HG02840 (cell line): ENCODE data around the gene SELENON.
A peak's percentile ranks its signal among the peaks of the same experiment; 100 is the strongest.

Experiments used
- ATAC-seq: cut with Tn5 transposase; IDR thresholded peaks from one replicate; pipeline ENCODE4 v1.9.1; 2021; ENCODE audit warnings: mild to moderate bottlenecking, moderate library complexity, moderate number of reproducible peaks; ENCODE audit not compliant: unreplicated experiment, low FRiP score

Gene SELENON

GRCh38 chr1:25808481-25809244, 8.7 kb downstream of the SELENON start:
- ATAC-seq = no peak

- no peak for ATAC-seq
Measured at GRCh38 chr1:25809283-25809926, 9.4 kb downstream of the SELENON start.

GRCh38 chr1:25809929-25810328, 9.9 kb downstream of the SELENON start:
- no peak for ATAC-seq

GRCh38 chr1:25810341-25811299, 10.6 kb downstream of the SELENON start:
- no peak for ATAC-seq

GRCh38 chr1:25811384-25812082, 11.5 kb downstream of the SELENON start:
- no peak for ATAC-seq

- ATAC-seq = no peak
Measured at GRCh38 chr1:25813071-25813733, 13.2 kb downstream of the SELENON start.

- no peak for ATAC-seq
Measured at GRCh38 chr1:25813734-25814471, 13.9 kb downstream of the SELENON start.

- no peak for ATAC-seq
Measured at GRCh38 chr1:25814549-25815087, 14.6 kb downstream of the SELENON start.

- no peak for ATAC-seq
Measured at GRCh38 chr1:25815208-25816111, 15.5 kb downstream of the SELENON start.

GRCh38 chr1:25816112-25816718, 16.2 kb downstream of the SELENON start:
- no peak for ATAC-seq

- ATAC-seq = no peak
Measured at GRCh38 chr1:25817840-25818501, 18.0 kb downstream of the SELENON start.

GRCh38 chr1:25818569-25818968, 18.6 kb downstream of the SELENON start:
- ATAC-seq = no peak

GRCh38 chr1:25819491-25820246, 19.7 kb downstream of the SELENON start, which contains the start of gene MTFR1L:
Gene MTFR1L (plus strand): TSS chr1:25819954. CDS start chr1:25823105, 3,151 bp downstream.
- peak; percentile 85 for ATAC-seq

GRCh38 chr1:25820247-25821111, 20.5 kb downstream of the SELENON start:
- peak; percentile 42 for ATAC-seq

- ATAC-seq = no peak
Measured at GRCh38 chr1:25821112-25821476, 21.1 kb downstream of the SELENON start.
